ENCODE results near the gene EIF4H.
"Not testable (repeated sequence)": the region's sequence is repeated elsewhere in the genome, so short reads cannot be mapped to it uniquely, and the experiment has no call there.

The EIF4H gene

DNA sequence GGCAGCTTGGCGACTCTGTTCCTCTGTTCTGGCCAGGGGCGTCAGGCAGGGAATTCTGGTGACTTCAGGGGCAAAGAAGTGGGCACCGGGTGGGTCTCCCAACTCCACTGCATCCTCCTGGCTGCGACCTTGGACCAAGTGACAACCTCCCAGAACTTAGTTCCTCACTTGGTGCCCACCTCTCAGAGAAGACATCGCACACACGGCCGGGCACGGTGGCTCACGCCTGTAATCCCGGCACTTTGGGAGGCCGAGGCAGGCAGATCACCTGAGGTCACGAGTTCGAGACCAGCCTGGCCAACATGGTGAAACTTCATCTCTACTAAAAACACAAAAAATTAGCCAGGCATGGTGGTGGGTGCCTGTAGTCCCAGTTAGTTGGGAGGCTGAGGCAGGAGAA, 50.8 kb downstream of the EIF4H start:
- not testable (repeated sequence) for DNase-seq (ENCODE audit: low spot score)

DNA sequence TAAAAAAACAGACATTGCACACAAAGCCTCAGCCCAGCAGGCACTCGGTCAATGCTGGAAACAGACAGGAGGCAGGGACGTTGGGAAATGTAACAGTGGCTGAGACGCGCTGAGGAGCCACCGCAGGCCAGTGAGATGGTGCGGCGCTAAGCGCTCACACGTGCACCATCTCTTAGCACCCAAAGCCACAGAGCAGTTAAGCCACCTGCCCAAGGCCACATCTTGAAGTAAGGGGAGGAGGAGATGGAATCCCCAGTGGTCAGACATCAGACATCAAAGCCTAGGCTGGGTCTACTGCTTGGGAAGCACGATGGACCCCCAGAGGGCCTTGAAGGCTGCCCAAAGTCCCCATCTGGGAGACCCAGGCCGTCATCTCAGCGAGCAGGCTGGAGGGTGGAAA, 51.2 kb downstream of the EIF4H start:
- no peak for DNase-seq (ENCODE audit: low spot score)

DNA sequence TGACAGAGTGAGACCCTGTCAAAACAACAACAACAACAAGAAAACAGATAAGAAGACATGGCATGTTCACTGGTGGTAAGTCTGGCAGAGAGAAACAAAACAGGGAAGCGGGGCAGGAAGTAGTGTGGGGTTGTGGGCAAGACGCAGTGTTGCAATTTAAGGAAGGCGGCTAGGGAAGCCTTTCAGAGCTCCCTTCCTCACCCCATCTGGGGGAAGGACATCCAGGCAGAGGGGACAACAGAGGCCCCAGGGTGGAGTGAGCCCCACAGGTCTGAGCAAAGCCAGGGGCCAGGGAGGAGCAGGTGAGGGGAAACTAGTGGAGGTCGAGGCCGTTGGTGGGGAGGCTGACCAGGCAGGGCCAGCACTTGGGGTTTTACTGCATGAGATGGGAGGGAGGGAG, 52.5 kb downstream of the EIF4H start:
- DNase-seq (ENCODE audit: low spot score), result no peak

DNA sequence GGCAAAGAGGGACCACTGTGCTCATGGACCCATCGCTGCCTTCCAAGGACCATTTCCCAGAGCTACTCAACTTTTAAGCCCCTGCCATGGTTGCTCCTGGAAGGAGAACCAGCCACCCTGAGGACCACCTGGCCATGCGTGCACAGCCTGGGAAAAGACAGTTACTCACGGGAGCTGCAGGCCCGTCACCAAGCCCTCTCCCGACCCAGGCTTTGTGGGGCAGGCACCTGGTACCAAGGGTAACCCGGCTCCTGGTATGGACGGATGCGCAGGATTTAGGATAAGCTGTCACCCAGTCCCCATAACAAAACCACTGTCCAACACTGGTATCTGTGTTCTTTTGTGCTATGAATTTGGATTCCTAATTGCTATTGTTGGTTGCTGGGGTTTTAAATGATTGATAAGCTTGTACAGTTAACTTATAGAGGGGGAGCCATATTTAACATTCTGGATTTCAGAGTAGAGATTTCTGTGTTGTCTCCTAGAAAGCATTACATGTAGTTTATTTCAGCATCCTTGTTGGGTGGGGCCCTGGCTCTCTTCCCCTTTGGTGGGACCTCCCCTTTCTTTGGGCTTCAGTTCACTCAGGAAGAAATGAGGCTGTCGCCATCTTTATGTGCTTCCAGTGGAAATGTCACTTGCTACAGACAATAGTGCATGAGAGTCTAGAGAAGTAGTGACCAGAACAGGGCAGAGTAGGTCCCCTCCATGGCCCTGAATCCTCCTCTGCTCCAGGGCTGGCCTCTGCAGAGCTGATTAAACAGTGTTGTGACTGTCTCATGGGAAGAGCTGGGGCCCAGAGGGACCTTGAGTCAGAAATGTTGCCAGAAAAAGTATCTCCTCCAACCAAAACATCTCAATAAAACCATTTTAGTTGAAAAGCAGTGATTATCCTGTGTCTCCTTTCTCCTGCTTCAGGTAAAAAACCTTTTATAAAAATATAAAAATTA, 55.1 kb downstream of the EIF4H start:
- no peak for DNase-seq (ENCODE audit: low spot score)

DNA sequence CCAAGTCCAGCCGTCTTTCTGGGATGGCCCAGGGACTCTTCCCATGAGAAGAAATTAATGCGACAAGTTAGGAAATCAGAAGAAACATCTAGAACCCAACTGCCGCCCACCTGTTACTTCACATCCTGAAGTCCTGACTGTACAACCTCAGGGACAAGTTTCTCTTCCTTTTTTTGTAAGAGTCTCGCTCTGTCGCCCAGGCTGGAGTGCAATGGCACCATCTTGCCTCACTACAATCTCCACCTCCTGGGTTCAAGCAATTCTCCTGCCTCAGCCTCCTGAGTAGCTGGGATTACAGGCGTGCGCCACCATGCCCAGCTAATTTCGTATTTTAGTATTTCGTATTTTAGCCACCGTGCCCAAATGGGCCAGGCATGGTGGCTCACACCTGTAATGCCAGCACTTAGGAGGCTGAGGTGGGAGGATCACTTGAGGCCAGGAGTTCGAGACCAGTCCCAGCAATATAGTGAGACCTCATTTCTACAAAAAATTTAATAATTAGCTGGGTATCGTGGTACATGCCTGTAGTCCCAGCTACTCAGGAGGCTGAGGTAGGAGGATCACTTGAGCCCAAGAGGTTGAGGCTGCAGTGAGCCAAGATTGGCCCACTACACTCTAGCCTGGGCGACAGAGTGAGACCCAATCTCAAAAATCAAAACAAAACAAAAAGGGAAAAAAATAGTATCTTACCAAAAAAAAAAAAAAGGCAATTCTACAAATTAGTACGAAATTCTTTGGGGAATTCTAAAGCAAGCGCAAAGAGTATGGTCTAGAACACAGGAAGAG, 56.5 kb downstream of the EIF4H start:
- no peak for DNase-seq (ENCODE audit: low spot score)

DNA sequence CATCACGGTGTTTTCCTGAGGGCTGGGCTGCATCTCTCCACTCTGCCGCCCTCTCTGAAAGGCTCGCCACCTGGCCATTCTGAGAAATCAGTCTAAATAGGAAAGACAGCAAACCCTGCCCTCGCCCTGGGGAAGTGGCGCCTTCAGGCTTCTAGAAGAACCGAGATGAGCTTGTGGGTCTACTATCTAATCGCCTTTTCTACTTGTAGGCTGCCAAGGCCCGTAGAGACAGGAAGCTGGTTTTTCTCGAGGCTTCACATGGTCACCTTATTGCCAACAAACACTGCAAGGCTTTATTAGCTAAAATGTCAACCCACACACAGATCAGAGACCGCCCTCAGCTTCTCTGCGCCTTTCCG, 57.1 kb downstream of the EIF4H start:
- no peak for DNase-seq (ENCODE audit: low spot score)

DNA sequence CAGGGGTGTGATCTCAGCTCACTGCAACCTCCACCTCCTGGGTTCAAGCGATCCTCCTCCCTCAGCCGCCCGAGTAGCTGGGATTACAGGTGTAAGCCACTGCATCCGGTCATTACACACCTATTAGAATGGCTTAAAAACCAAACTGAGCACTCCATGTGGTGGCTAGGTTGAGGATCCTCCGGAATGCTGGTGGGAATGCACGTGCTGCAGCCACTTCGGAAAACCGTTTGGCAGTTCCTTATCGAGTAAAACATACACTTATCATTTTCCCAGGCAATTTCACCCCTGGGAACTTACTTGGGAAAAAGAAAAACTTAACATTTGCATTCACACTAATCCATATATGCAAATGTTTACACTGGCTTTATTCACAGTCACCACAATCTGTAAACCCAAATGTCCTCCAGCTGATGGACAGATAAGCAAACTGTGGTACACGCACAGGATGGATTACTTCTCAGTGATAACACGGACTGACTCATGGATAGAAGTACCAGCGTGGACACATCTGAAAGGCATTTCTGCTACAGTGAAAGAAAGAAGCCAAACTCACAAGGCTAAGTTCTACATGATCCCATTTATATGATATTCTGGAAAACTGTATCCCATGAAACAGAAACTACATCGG, 59.6 kb downstream of the EIF4H start:
- DNase-seq (ENCODE audit: low spot score), result no peak

DNA sequence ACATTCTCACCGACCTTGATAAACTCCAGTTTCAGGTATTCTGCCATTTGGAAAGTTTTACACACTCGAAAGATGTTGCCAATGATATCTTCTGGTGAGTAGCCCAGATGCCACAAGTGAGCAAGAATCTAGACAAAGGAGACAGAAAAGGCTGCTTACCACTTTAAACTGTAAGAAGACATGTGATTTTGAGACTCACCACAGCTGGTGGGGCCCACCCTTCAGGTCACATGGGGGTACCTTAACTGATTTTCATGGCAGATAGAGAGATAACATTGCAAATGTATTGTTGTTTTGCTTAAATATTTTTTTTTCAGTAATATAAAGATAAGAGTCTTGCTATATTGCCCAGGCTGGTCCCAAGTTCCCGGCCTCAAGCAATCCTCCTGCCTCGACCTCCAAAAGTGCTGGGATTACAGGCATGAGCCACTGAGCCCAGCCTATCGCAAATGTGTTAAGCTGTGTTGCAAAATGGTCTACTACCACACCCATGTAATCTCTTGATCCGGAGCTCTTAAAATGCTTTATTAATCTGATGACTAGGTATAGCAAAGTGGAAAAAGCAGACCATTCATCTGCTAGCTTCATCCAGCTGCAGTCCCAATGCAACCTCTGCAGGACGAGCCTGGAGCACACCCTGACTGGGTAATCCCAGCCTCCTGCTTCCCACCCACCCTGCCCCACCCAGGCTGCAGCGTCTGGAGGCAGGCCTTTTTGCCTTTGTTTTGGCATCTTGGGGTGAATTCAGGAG, 61.5 kb downstream of the EIF4H start:
- DNase-seq (ENCODE audit: low spot score), result no peak

DNA sequence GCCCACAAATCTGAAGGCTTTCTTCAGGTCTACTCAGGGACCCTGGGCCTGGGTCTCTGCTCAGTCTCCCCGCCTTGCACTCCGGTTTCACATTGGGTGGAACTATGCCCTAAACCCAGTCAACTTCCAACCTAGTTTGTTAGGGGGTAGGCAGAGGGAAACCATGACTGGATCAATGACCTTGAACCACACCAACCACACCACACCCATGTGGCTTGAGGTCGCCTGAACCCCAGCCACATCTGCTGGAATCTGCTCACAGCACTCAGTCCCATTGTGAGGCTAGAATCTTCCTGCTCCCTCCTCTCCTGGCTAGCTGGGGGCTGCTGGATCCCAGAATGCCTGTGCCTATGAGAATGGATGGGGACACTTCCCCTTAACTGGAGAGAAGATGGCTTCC, 62.1 kb downstream of the EIF4H start:
- no peak for DNase-seq (ENCODE audit: low spot score)

DNA sequence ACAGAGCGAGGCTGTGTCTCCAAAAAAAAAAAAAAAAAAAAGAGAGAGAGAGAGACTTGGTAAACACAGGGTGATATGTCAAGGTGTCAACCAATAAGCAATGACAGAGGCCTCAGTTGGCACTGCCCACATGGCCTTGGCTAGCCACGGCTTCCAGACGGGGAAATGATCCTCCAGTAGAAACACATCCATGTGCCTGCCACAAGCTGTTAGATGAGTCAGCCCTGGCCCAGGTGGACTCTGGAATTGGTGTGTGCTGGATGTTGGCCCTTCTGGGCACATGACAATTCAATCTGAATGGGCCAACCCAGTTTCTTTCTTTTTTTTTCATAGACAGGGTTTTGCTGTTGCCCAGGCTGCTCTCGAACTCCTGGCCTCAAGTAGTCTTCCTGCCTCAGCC, 66.3 kb downstream of the EIF4H start:
- DNase-seq (ENCODE audit: low spot score), result no peak

DNA sequence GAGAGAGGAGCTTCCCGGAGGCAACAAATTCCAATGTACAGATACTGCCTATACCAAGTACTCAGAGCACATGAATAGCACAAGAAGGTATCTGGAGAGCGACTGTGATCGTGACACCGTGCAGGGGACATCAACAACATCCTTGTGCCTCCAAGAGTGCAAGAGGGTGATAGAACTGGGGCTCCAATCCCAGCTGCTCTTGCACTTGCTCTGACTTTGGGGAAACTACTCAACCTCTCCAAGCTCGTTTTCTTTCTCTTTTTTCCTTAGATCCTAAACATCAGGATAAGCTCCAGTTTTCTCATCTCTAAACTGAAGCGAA, 67.9 kb downstream of the EIF4H start:
- DNase-seq (ENCODE audit: low spot score), result no peak

DNA sequence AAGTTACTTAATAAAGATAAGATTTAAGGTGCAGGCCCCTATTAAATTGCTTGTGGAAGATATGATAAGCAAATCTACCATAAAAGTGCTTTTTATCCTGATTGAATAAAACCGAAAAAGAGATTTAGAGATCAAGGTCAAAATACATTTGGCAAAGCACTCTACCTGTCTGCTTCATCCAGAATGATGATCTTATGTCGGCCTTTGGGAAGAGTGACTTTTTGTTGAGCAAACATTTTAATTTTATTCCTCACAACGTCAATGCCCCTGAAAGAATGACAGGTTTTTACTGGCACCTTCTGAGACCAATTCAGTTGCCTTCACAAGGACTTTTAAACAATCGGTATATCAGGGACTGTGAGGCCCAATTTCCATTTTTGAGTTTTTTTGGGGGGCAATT, 72.3 kb downstream of the EIF4H start:
- DNase-seq (ENCODE audit: low spot score), result no peak

All from hematopoietic multipotent progenitor cell treated with erythropoietin and hydrocortisone succinate and interleukin-3 and kit ligand, for 15 days (in vitro differentiated cells).